CD4-positive, alpha-beta T cell treated with Interleukin-2 at 100 ng/mL for 4 hours (primary cell): ENCODE data around the gene KRTAP20-4.

Experiments
- DNase-seq: peaks from one replicate; pipeline ENCODE4 v3.0.0-alpha.2; 2020; ENCODE audit warnings: low spot score

KRTAP20-4 gene

DNA sequence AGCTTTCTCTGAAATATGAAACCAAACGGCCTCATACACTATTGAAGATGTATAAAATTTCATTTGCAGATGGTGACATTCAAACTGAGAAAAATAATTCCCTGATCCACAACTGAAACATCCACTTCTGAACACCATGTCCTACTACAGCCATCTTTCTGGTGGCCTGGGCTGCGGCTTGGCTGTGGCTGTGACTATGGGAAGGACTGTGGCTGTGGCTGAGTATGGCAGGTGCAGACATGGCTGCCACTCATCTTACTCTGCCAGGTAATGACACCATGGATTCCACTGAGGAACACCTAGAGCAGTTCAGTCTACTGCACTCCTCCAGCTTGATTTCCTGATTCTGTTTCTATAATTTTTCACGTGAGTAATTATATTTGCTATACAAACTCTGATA lies at the start of gene KRTAP20-4:
Gene KRTAP20-4 (plus strand): TSS at position 106 of the 400 bp plus-strand sequence.
- DNase-seq, result no peak

DNA sequence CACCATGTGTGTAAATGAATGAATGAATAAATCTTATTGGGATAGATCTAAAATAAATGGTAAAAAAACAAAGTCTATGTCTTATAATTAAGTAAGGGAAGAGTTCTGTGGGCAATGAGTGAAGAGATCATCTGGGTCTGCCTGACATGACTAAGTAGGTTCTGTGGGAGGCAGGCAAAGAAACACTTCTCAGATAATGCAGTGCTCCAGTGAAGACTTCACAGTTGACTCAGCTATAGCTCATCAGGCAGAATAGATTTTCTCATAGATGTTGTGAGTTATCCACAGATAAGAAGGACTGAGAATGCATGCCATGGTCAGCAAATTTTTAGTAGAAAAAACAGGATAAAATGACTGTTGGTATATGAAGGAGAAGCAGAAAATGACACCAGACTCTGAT lies 42.7 kb upstream of the KRTAP20-4 start:
- no peak for DNase-seq

DNA sequence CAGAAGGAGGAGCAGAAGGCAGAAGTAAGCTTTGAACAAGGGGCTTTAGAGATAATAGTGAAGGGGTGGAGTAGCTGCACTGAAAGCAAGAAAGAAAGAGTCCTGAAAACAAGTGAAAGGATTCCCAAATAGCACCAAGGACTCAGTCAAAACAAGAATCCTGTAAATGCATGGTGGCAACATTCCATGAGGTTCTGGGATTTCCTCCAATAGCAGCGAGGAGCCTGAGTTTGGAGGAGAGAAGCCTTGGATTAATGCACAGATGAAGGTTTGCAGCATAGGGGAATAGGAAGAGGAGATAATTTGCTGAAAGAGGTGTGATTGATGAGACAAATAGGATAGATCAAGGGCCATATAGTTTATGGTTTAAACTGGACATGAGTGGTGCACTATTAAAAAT lies 41.1 kb upstream of the KRTAP20-4 start:
- no peak for DNase-seq

DNA sequence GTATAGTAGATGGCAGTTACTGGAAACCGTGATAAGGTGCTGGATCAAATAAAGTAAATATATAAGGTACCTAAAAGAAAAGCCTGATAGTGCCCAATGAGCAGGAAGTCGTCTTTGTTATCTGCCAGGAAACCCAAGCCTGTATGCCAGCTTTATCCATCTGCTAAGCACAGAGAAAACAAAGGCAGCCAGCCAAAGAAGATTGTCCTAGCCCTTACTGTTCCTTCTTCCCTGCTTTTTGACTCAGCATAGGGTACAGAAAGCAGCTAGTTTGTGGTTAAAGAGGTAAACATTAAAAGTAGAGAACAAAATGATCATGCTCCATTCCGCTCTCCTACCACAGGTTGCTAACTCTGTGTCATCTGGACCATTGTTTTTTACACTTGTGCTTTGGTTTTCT lies 40.3 kb upstream of the KRTAP20-4 start:
- DNase-seq, result no peak

DNA sequence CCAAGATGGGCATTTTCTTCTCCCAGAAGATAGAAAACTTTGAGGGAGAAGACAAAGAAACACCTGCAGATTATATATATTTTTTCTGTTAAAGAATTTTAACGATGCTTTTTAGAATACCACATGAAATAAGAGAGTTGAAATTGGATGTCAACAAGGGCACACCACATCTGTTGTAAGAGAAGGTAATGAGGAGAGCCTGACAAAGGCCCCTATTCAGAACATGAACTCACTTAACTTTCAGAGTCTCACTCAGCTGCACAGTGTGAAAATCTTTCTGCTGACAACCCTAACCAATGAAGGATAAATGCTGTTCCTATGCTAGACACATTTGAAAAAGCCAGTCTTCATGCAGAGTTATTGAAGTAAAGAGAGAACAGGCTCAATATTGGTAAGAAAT lies 37.6 kb upstream of the KRTAP20-4 start:
- no peak for DNase-seq

DNA sequence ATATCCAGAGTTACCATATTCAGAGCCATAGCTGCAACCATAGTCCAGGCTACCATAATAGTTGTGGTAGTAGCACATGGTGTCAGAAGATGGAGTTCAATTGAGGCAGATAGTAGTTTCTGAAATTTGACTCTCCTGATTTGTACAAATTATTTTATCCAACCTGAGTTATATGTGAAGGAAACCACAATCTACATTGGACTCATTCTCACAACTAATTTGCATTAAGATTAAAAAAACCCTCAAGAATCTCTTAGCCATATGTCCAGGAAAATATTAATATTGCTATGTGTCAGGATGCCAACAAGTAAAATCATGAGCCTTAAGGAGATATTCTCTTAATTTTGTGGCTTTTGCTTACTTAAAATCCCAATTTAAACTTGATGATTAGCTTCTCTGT lies 30.1 kb upstream of the KRTAP20-4 start, which contains the start of gene KRTAP22-2:
Gene KRTAP22-2 (minus strand): TSS at position 101 of the 400 bp plus-strand sequence.
- no peak for DNase-seq

DNA sequence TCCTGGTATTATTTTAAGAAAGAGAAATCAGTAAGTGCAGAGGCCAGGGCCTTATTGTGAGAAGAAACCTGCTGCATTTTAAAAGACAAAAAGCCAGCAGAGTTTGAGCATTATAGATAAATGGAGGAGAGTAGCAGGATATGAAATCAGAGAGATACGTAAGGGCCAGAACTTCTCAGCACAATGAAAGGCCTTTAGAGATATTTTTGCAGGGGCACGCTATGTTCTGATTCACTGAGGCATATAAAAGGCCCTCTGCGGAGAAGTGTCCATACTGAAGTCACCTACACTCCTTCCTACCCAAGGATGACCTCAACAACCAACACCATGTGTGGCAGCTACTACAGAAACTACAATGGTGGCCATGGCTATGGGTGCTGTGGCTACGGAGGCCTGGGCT lies 28.3 kb upstream of the KRTAP20-4 start, which contains the start of gene KRTAP6-3:
Gene KRTAP6-3 (plus strand): TSS at position 301 of the 400 bp plus-strand sequence. CDS start 6 bp downstream, at position 307.
- no peak for DNase-seq

DNA sequence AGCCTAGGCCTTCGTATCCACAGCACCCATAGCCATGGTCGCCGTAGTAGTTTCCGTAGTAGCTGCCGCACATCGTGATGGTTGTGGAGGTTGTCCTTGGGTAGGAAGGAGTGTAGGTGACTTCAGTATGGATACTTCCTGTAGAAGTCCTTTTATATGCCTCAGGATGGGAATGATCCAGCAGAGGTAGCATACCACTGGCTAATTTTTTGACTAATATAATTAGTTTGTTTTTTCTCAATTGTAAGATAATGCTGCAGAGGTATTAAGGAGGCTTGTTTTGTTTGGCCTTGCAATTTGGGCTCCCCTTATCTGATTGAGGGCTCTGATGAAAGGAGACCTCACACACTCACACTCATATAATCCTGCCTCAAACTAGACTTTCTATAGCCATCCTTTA lies 21.6 kb upstream of the KRTAP20-4 start, which contains the start of gene KRTAP6-2:
Gene KRTAP6-2 (minus strand): TSS at position 101 of the 400 bp plus-strand sequence. CDS start 28 bp downstream, at position 73.
- no peak for DNase-seq

DNA sequence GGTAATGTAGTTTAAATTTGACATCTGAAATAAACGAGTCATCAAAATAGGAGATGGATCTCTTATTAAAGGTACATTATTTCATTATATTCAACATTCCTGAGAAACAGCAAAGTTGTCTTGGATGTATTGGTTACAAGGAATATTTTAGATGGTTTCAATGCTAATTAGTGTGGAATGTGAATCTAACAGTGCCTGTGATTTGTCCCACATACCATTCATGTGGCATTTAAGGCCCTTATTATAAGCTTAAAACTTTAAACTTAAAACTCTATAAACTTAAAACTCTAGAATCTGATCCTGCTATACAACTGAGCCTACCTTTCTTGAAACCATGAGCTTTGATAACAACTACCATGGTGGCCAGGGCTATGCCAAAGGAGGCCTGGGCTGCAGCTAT lies 19.6 kb upstream of the KRTAP20-4 start, which contains the start of gene KRTAP22-1:
Gene KRTAP22-1 (plus strand): TSS at position 301 of the 400 bp plus-strand sequence.
- no peak for DNase-seq

DNA sequence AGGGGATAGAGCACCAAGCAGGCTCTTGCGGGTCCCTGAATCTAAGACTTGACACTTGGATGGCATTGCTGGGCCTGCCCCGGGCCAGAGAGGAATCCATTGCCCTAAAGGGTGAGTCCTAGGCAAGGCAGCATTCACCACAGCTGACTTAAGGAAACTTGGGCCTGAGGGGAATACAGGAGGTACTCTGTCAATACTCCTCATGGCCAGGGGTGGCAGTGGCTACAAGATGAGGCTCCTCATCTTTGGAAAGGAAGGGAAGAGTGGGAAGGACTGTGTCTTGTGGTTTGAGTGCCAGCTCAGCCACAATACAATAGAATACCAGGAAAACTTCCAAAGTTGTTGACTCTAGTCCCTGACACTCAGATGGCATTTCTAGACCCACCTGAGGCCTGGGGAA lies 14.5 kb upstream of the KRTAP20-4 start:
- no peak for DNase-seq

DNA sequence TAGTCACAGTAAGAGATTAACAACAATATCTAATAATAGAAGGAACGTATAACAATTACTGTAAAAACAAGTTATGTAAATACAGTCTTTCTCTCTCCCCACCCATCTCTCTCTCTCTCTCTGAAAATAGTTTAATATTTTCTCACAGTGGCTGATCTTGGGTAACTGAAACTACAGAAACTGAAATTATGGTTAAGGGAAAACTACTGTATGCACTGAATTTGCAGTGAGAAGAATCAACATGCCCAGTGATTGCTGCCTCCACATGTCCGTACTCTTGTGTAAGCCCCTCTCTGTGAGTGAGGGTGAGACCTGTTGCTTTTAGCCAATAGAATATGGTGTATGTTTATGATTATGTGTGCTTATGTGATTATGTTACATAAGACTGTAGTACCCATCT lies 8.3 kb upstream of the KRTAP20-4 start:
- no peak for DNase-seq

DNA sequence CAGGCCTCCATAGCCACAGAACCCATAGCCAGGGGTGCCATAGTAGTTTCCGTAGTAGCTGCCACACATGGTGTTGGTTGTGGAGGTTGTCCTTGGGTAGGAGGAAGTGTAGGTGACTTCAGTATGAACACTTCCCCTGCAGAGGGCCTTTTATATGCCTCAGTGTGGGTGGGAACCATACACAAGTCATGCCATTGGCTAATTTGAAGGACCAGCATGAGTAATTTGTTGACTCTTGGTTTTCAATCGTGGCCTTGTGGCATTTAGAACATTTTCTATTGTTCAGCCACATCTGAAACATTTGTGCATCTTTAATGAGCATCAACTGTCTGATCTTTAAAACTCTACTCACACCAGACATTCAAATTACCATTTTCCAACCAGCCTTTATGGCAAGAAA lies 6.6 kb upstream of the KRTAP20-4 start, which contains the start of gene KRTAP6-1:
Gene KRTAP6-1 (minus strand): TSS at position 95 of the 400 bp plus-strand sequence. CDS start 26 bp downstream, at position 69.
- no peak for DNase-seq

DNA sequence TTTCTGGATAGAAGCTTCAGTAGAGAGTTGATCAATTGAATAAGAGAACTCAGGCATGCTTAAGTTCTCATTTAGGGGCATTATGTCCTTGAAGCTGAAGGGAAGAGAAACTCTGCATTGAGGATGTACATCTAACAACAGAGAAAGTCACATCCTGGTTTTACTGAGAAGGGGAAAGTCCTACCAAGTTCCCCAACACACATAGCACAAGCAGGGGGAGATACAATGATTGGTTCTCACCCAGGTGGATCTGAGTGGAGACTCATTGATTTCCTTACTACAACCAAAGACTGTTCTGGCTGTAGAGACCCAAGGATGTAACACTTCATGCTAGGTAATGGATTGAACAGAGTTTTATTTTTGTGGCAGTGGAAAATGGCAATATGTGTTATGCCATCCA lies 5.2 kb upstream of the KRTAP20-4 start:
- DNase-seq, result no peak

DNA sequence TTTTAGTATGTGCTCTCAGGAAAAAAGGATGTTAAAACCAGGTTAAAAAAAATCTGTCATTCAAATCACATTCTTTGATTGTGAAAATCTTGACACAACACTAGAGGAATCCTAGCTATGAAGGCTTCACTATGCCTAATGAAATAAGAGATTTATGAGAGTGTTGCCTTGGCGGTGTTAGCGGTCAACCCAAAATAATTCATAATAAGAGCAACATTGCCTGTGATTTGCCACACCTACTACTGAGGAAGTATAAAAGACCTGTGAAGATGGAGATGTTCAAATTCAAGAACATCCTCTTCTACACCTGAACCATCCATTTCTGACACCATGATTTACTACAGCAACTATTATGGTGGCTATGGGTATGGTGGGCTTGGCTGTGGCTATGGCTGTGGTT lies 4.3 kb upstream of the KRTAP20-4 start, which contains the start of gene KRTAP20-1:
Gene KRTAP20-1 (plus strand): TSS at position 301 of the 400 bp plus-strand sequence. CDS start 30 bp downstream, at position 331.
- DNase-seq, result no peak

DNA sequence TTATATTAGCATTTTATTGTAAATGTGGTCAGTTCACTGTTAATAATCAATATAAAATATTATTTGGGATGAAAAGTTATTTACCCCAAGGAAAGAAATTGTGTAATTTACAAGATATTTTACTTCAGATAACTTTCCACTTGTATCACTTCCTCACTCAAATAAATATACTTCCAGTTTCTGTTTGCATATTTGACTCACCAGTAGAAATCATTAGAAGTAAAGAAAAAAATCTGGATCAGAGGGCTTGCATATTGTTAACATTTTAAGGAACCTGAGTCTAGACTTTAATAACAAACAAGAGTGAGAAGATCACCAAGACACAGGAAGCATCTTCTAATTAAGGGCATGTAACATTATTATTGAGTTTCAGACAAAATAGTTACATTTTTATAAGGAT lies 347 bp upstream of the KRTAP20-4 start:
- no peak for DNase-seq

DNA sequence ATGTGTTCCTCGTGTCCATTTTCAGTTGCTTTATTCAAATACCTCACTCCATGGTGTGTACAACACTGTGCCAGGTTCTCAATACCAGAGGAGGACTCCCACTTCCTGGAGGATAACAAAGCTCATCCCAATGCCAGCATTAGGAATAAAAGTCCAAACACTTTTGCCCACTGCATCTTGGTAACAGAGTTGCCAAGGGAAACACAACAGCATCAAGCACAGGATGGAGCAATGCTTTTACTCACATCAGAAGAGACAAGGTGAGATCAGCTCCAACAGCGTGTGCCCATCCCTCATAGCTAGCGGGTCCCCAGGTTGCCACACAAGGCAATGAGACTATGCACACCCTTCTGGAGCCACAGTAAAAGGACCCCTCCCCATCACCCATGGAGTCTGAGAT lies 2.9 kb downstream of the KRTAP20-4 start:
- DNase-seq, result no peak

DNA sequence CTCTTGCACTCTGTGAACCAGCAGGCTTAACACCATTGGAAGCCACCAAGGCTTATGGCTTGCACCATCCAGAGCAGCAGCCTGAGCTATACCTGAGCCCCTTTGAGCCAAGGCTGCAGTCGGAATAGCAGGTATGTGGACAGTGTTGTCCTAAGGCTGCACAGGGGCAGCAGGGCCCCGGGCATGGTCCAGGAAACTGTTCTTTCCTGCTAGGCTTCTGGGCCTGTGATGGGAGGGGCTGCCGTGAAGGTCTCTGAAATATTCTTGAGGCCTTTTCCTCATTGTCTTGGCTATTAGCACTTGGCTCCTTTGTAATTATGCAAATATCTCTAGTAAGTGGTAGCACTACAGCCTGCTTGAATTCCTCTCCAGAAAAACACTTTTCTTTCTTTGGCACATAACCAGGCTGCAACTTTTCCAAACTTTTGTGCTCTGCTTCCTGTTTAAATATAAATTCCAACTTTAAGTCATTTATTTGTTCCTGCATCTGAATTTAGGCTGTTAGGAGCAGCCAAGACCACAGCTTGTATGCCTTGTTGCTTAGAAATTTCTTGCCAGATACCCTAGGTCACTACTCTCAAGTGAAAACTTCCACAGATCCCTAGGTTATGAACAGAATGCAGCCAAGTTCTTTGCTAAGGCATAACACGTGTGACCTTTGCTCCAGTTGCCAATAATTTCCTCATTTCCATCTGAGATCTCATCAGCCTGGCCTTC lies 5.2 kb downstream of the KRTAP20-4 start:
- no peak for DNase-seq

DNA sequence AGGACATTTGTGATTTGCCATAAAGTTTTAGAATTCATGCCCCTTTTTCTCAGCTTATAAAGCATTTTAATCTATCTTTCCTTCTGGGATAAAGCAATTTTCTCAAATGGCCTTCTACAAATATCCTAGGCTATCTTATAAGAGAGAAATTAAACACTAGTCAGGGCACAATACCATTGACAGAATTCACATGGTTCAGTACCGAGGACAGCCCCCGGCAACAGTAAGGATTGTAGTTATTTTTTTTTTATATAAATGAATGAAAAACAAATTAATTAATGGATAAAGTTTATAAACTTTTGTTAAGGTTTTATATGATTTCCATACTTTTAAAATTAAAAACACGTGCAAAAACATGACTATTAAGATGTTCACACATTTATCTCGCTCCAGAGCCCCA lies 7.7 kb downstream of the KRTAP20-4 start:
- no peak for DNase-seq

DNA sequence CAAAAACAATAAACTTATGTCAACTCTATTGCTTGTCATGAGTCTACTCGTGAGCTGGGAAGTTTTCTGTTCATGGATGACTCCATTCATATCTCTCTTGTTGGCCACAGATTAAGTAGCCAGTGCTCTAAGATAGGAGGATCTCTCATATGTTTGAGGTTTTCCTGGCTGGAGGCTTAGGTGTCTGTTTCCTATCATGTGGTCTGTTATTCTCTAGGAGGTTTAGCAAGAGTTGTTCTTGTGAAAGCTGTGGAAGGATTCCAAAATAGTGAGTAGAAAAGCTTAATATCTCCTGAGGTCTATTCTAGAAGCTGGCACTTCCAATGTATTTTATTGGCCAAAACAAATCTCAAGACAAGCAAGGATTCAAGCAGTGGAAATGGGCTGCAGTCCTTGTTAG lies 8.8 kb downstream of the KRTAP20-4 start:
- DNase-seq, result no peak

DNA sequence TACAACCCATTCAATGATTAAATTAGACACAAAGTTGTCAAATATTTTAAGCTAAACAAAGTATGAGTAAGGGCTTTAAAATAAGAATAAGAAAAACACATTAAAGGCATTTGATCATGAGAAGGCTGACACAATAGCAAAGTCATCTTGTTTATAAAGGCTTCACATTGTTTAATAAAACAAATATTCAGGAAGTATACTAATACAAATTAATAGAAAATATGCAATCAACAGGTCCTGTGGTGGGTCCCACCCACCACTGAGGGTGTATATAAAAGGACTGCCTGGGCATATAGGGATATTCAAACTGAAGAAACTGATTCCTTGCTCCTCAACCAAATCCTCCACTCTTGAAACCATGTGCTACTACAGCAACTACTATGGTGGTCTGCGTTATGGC lies 14.5 kb downstream of the KRTAP20-4 start, which contains the start of gene KRTAP20-2:
Gene KRTAP20-2 (plus strand): TSS at position 301 of the 400 bp plus-strand sequence. CDS start 58 bp downstream, at position 359.
- DNase-seq, result no peak

DNA sequence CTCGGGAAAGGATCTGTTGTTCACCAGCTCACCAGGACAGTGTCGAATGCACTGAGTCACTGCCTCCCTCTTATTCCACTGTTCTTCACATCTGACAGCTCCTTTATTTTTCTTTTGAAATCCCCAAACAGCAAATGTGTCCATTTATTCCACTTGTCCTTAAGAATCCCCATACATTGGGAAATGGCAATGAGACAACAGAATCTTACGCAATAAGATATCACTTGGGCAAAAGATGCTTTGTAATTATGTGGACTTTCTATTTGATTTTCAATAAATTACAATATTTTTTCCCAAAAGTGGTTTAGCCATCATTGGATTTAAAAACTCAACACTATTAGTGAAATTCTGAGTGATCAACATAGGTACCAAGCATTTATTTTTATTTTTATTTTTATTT lies 18.3 kb downstream of the KRTAP20-4 start:
- DNase-seq, result no peak

DNA sequence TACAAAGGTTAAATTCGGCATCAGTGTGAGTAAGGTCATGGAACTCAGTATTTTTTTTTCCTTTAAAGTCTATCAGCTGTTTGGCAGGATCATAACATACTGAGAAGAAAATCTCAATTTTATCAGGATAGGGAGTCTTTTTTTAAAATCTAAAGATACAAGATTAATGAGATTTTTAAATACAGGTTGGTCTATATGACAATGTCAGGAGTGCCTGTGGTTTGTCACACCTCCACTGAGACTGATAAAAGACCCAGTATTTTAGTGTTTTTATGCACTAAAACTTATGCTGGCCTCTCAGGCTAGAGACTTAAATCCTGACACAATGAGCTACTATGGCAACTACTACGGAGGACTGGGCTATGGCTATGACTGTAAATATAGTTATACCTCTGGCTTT lies 22.1 kb downstream of the KRTAP20-4 start, which contains the start of gene KRTAP20-3:
Gene KRTAP20-3 (plus strand): TSS at position 301 of the 400 bp plus-strand sequence.
- no peak for DNase-seq

DNA sequence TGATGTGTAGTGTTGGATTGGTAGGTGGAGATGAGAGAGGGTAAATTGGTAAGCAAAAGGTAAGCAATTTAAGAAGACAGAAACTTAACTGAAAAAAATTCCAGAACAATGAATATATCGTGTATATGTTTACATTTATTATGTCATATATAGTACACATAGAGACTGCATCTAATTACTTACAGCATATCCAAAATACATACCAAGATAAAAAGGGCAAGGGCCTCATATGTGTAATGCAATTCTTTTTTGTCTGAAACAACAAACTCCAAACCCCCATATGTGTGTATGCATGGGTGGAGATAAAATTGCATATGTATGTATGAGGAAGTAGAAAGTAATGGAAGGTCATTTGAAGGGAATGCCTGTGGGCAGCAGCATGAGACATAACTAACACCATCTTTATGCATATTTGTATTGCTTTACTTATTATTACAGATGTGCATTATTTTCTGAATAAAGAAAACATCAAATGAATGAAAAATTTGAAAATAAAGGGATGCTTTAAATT lies 26.5 kb downstream of the KRTAP20-4 start:
- DNase-seq, result no peak
